Stimulated activated CD4-positive, alpha-beta T cell treated with anti-CD3 and anti-CD28 coated beads, TNF-alpha, amount 100 ng/mL, for 1 hour (primary cell): ENCODE results near the gene MBLAC1.

ENCODE experiments used
- DNase-seq, 3 donors: peaks; one replicate each; pipeline ENCODE4 v3.0.0-alpha.2; 2020; ENCODE audit warnings: low read depth in 3 of 3, low spot score in 1 of 3

The MBLAC1 gene

DNA sequence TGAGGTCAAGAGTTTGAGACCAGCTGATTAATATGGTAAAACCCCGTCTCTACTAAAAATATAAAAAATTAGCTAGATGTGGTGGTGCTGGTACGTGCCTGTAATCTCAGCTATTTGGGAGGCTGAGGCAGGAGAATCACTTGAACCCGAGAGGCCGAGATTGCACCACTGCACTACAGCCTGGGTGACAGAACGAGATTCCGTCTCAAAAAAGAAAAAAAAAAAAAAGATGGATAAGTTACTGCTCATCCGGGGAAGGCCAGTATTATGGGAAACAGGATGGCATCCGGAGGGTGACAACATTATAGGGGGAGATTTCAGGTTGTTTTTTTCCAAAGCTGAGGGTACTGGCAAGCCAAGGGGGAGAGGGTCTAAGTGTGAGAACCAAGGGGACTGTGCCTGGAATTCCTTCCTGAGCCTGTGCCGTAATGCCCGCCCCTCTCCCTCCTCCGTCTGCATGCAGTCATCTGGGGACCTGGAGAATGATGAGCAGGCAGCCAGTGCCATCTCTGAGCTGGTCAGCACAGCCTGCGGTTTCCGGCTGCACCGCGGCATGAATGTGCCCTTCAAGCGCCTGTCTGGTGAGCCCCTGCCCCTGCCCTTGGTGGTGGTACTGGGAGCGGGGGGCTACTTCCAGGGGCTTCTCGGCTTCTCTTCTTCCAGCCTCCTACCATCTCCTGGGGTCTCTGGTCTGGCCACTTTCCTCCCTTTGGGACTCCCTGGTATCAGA is 26.3 kb downstream of the MBLAC1 start:
- no peak for DNase-seq

DNA sequence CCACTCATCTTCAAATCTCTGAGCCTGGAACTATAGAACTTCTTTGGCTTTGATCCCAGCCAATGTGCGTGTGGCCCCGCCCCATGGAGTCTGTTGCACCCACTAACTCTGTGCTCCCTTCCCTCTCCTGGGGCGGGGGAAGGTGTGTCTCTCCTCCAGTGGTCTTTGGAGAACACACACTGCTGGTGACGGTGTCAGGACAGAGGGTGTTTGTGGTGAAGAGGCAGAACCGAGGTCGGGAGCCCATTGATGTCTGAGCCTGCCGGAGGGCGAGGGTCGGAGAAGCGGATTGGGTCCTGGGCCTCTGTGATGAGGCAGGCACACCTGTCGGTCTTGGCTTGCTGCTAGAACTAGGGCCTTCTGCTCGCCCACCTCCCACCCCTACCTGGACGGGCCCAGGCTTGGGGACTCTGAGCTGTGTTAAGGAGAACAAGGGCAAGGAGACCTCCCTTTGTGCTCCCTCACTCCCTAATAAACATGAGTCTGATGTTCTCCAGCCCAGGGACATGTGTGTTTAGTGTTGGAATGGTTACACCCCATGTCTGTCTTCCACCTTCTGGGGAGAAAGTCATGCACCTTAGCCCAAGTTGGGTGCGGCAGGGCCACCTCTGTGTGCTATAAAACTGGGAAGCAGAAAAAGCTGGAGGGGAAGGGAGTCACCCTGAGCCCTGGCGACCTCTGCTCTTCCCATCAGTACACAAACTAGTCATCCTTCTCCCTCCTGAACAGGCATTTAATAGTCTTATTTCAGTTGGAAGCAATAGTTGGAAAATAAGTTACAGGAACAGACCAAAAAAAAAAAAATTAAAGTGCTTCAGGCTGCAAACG is 27.2 kb downstream of the MBLAC1 start:
- DNase-seq, result no peak

DNA sequence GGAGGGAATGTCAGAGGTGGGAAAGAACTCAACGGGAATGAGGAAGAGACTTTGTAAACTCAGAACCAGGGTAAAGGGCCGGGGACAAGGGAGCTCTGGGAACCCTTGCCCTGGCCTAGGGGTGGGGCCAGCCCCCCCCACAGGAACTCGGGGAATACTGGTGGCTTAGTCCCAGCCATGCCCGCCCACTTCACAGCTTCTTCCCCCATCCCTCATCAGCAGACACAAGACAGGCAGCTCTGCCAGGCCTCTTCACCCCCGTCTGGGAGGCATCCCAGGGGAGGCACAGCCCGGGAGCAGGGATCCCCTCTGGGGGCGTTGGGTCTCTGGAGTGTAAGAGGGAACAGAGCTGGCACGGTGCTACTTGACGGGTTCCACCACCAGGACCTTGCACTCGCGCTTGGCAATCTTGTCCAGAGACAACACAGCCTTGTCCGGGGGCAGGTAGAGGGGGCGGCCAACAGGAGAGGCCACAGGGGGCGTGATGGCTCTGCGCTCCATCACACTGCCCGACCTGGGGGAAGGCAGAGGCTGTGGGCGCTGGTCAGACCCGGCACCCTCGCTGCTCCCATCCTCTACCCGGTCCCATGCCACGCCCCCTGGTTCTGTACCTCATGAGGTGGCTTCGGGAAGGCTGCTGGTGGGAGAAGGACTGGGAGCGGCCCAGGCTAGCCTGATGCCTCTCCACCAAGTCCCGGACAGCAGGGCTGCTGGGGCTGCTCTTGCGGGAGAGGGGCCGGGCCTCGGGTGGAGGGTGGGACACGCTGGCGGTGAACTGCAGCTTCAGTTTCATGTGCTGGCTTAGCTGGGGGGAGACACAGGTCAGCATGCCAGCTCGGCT is 28.1 kb downstream of the MBLAC1 start:
- no peak for DNase-seq

DNA sequence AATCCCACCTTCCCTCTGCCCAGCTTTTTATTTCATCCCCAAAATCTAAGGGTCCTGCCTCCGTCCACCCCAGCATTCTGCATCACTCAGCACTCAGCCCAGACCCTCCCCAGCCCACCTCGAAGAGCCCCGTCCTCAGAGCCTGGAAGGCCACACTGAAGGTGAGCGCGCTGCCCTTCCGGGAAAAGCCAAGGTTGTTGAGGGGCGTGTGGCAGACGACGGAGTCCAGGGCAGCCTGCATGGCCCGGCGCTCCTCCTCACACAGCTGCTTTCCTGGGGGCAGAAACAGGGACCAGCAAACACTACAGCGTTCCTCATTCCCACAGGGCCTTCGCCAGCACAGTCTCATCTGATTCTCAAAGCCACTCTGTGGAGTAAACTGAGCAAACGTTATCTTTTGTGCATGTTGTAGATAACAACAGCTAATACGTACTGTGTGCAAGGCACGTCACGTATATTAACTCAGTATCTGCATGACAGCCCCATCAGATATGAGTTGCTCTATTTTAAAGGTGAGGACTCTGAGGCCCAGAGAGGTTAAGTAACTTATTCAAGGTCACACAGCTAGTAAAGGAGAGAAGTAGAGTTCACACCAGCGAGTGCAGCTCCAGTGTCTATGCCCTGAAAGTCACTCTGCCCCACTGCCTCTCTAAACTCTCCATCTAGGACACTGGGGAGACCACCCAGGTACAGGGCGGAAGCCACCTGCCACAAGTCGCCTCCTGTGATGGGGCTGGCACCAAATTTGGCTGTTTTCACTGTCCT is 29.0 kb downstream of the MBLAC1 start:
- DNase-seq, result no peak

DNA sequence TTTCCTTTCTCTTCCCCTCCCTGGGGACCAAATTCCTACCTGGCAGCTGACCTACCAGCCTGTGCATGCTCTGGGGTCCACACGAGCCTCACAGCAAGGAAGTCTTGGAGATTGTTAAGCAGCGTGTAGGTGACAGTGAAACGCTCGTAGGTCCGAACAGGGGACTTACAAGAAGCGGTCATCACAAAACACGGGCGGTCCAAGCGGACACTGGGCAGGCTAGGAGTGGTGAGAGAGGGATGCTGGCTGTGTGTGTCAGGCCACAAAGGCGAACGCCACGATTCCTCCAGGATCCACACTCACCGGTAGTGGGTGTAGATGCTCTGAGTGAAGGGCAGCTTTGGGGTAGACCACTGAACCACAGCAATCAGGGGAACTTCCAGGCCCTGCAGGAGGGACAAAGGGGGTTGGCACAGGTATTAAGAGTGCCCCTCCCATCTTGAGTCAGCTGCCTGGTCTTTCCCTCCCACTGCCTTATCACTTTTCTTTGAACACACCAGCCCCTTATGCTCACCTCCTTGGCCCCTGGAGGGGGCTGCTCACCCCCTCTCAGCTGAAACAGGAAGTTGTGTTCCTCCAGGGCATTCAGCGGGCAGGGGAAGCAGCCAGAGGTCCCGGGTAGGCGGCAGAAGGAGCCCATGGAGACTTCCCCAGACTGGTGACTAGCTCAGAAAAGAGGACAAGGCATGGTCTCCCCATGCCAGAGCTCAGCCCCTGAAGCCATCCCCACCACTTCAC is 29.7 kb downstream of the MBLAC1 start:
- DNase-seq, result no peak

DNA sequence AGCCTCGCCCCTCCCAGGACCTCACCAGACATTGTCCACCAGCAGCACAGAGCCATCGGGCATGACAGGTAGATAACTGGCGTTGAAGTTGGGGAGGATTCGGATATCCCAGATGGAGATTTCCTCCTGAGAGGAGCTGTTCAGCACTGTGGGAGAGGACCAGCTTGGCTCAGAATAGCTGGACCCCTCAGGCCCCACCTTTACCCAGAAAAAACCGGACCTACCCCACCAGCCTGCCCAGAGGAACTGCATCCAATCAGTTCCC is 30.2 kb downstream of the MBLAC1 start:
- no peak for DNase-seq

DNA sequence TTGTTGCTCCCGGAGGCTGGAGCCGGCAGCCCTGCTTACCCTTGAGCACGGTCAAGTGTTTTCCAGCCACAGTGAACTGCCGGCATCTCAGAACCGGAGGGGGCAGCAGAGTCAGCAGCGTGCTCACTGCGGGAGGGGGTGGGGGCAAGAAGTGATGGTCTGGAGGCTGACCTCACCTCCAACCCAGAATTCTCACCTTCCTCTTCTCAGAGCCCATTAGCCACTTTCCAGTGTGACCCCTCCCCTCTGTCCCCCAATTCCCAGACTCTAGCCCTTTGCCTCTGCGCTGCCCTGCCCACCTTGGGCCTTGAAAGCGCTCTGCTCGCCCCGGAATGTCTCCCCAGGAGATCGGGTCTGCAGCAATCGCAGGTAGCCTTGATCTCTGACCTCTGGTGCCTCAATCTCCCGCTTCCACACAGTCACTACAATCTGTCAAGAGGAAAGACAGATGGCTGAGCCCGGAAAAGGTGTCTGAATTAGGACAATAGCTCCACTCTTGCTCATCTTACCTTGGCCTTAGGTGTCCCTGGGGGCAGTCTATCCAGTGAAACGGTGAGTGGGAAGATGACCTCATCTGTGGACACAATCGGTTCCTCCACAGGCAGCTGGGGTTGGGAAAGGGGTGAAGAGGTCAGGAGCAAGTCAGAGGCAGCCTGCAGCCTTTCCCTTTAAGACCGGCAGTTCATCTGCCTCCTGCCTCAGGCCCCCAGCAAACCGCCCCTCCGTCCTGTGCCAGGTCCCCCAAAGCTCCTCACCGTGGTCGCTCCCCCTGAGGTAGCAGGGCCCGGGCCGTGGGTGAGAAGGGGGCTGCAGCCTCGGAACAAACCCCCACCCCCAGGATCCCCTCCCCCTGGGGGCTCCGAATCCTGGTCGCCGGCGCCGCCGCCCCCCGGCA is 30.8 kb downstream of the MBLAC1 start:
- DNase-seq, result no peak

DNA sequence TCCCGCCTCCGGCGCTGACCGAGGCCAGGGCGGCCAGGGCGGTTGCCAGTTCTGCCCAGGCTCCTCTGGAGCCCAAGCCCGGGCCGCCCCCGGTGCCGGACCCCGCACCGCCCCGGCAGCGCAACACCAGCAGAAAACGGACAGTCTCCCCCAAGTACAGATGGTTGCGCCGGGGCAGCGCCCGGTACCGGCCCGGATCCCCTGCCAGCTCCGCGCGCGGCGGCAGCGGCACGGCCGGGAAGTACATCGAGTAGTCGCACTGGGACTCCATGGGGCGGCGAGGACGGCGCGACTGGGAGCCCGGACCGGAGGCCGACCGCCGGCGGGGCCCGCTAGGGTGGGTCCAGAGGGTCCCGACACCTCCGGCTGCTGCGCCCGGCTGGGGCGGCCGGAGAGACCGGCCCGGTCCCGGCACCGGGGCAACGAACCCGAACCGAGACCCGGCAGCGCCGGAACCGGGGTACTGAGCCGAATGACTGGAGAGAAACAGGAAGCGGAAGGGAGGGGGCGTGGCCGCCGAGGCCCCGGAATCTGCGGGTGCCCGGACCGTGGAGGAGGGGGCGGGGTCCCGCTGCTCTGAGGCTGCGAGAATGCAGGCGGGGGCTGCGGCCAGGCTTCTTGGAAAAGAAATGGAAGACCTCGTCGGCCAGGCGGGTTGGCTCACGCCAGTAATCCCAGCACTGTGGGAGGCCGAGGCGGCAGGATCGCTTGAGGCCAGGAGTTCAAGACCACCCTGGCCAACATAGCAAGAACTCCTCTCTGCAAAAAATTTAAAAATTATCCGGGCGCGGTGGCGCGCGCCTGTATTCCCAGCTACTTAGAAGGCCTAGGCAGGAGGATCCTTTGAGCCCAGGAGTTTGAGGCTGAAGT is 31.7 kb downstream of the MBLAC1 start, which contains the start of gene TRAPPC14:
TSS of gene TRAPPC14 (minus strand) at position 495 of the 870 bp plus-strand sequence. CDS start at position 271, 224 bp downstream.
- peak; percentile 62 to 93 (median 74) for DNase-seq

DNA sequence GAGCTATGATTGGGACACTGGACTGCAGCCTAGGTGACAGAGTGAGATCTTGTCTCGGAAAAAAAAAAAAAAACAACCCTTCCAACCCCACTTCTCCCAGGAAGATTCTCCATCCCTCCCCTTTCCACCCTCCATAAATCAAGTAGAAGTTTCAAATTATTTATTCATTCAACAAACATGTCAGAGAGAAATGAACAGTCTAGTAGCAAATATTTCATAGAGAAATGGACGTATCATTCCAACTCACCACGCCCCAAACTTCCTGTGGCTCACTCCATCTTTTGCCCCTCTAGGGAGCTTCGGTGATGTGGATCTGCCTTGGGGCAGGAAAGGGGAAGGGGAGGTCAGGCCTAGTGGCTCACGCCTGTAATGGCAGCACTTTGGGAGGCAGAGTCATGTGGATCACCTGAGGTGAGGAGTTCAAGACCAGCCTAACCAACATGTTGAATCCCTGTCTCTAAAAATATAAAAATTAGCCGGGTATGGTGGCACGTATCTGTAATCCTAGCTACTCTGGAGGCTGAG is 32.4 kb downstream of the MBLAC1 start:
- no peak for DNase-seq

DNA sequence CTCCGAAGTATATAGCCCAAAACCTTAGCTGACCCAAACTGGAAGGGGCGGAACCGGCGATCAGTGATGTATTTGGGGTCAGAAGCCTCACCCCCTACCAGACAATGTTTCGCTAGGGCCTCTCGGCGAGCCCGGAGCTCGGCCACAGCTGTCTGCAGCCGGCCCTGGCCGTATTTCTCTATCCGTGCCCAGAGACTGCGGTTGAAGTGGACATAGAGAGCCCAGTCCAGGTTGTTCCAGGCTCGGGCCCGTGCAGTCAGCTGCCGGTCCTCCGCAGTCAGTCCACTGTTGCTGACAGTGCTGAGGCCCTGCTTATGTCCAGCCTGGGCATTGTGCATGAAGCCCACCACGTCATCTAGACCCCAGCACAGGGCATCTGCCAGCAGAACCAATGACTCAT is 33.3 kb downstream of the MBLAC1 start:
- DNase-seq, result no peak

DNA sequence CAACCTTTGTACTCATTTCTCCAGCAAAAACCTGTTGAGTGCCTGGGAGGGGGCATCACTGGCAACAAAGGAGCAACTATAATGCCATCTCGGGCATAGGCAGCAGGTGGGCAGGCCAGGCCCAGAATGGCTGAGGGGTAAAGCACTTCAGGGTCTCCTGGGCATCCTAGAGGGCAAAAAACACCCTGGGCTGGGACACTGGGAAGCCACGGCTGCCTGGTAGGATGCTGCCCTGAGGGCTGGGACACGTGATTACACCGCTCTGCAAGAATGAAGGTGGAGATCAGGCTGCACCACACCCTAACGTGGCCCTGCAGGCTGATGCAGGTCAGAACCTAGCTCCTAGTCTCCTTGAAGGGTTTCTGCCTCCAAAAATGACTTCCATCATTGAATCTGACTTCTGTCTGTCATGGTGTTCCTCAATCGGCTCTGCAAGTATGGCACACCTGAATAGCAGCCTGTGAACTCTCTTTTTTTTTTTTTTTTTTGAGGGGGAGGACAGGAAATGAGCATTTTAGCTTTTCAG is 36.3 kb downstream of the MBLAC1 start:
- DNase-seq, result no peak

DNA sequence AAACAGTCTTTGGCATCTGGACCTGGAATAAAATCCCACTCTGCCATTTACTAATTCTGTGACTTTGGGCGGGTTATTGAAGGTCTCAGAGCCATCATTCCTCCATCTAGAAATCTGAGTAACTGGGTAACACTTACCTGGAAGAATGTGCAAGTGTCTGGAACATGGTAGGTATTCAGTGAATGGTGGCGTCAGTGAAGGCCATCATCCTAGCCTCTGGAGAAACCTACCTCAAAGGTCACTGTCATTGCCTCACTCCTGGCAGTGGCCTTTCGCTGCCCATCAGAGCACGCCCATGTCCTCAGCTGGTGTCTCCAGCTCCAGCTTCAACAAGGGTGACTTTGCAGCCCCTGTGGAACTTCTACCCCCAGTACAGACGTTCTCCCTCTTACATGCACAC is 37.1 kb downstream of the MBLAC1 start:
- no peak for DNase-seq

DNA sequence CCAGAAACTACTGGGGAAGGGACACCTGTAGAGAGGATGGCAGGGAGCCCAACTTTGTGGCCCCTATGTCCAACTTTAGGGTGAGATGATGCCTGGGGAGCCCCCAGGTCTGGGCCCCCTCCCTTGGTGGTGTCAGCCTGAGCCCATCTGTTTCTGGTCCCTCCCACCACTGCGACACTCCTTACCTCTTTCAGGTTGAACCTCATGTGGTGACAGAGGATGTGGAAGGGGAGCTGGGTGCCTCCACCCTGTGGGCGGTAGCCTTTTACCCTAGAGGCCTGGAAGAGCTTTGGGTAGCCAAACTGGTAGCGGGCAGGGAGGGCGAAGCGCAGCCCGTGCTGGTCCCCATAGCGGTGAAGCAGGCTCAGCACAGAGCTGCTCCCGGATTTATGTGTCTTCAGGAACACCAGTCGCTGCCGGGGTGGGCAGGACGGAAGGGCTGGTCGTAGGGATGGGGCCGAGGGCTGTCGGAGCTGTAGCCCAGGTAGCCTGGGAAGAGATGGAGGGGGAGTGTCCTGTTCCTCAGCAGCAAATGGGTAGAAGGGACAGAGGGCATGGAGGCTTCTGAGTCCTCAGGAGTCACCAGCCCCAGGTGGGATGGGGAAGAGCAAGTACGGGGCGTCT is 39.7 kb downstream of the MBLAC1 start:
- DNase-seq, result no peak

DNA sequence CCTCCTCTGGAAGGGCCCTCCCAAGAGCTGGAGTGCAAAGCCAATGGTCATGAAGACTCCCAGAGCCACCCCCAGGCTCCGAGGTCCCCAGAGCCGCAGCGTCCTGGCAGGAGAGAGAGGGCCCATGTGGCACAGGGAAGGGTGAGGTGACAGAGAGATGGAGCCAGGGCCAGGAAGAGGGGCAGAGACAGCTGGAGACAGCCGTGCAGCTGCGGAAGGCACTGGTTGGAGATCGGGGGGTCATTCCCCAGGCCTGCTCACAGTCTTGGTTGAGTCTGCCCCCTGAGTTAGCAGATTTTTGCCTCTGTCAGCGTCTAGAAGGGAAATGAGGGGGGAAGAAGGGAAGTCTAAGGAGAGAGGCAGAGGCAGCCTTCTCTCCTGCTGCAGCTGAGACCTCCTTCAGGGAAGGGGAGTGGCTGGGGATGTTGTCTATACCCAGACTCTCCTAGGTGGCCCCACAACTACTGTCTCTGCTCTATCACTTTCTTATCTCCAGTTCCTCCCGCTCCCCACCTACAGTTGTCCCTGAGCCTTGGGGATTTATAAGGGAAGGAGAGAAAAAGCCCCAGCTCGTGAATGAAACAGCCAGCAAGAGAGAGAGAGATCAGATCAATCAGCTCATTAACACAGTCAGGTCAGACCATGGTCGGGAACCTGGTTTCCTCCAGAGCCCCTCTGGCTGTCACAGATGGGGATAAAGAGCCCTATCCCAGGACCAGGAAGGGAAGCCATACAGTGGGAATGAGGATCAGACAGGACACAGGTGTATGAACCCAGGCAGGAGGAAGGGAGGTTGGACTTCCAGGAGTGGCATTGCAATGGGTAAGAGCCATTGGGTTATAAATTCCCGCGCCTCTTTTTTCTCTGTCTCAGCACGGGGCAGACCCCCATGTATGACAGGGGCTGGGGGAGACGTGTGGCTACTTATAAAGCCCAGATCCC is 40.5 kb downstream of the MBLAC1 start:
- DNase-seq, result no peak

DNA sequence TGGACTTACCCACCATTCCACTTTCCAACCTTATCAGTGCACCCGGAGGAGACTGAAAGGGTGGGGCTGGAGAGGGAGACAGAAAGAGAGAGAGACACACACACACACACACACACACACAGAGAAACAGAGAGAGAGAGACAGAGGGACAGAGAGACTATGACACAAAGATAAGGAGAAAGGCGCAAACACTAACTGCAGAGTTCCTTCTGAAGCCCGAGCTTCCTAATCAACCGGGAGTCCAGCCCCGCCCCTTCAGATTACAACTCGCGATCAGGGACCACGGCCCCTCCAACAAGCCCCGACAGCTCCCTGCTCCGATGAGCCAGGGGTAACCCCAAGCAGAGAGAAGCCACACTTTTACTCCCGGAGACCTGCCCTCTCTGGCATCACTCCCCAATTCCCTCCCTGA is 41.2 kb downstream of the MBLAC1 start:
- DNase-seq, result no peak

DNA sequence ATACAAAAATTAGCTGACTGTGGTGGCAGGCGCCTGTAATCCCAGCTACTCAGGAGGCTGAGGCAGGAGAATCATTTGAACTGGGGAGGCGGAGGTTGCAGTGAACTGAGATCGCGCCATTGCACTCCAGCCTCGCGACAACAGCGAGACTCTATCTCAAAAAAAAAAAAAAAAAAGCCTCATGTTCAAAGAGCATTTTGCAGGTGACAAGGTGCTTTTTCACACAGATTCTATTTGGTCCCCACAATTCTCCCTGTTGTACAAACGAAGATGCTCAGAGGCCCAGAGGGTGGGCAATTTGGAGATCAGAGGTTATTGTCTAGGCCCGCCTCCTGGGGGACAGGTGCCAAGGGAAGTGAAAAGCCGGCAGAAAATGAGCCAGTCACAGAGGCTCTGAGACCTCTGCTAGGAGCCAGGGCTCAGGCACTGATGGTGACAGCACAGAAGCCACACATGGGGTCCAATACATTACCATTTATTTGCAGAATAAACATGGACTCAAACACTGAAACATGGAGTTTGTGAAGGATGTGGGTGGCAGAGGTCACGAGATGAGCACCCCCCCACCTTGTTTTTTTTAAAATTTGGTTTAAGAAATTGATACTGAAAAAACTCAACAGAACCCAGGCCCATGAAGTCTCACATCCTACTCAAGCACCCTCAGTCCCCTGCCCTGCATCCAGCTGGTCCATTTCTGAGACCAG is 42.5 kb downstream of the MBLAC1 start:
- no peak for DNase-seq
